BLaER1 treated with 17β-estradiol and CSF1 and Interleukin-3, amounts not matched to agents 10 nM and 100 nM (cell line): ENCODE results near the gene GSN.

Experiments used
- H3K27ac ChIP-seq, 11 experiments: shearing (Covaris generic); formaldehyde crosslinking; 2 replicates each; pipeline ENCODE4 v1.8.1; 2022
- H3K27me3 ChIP-seq, 11 experiments: shearing (Covaris generic); formaldehyde crosslinking; 2 replicates each; pipeline ENCODE4 v1.8.1; 2022
- H3K36me3 ChIP-seq, 11 experiments: shearing (Covaris generic); formaldehyde crosslinking; 2 replicates each; pipeline ENCODE4 v1.8.1; 2022
- H3K4me1 ChIP-seq, 10 experiments: shearing (Covaris generic); formaldehyde crosslinking; 2 replicates each; pipeline ENCODE4 v1.8.1; 2022
- H3K4me2 ChIP-seq, 11 experiments: shearing (Covaris generic); formaldehyde crosslinking; 2 replicates each; pipeline ENCODE4 v1.8.1; 2022
- H3K4me3 ChIP-seq, 10 experiments: shearing (Covaris generic); formaldehyde crosslinking; 2 replicates each; pipeline ENCODE4 v1.8.1; 2022
- H3K9ac ChIP-seq, 11 experiments: shearing (Covaris generic); formaldehyde crosslinking; 2 replicates each; pipeline ENCODE4 v1.8.1; 2022
- H3K9me3 ChIP-seq, 11 experiments: shearing (Covaris generic); formaldehyde crosslinking; replicated peaks in 1 of 11; 2 replicates each; pipeline ENCODE4 v1.8.1; 2022
- H4K20me1 ChIP-seq, 11 experiments: shearing (Covaris generic); formaldehyde crosslinking; 2 replicates each; pipeline ENCODE4 v1.8.1; 2022
- Cebpa-rat ChIP-seq, 11 experiments: shearing (Covaris generic); IDR thresholded peaks; 2 replicates each; pipeline ENCODE4 v1.8.1; 2022

The GSN gene

GRCh38 chr9:121274851-121275250, 6.9 kb downstream of the GSN start:
- peak overlapping the region in 1 of 11 experiments; percentile 26; a peak in 1 of 22 replicates for H3K9ac ChIP-seq
- H3K4me2 ChIP-seq, result peak overlapping the region in 4 of 11 experiments; percentile 4 to 100 (median 98); a peak in 7 of 22 replicates
- no peaks in the 10 kb centered on the region for H3K9me3 ChIP-seq
- H3K27ac ChIP-seq, result no peak overlapping the region
- peaks cover 0 to 12% (median 0%) of the 10 kb centered on the region in 11 experiments; a peak in 3 of 22 replicates for H3K36me3 ChIP-seq
- H3K4me3 ChIP-seq, result no peak overlapping the region
- no peak for TF ChIP-seq Cebpa-rat (IDR thresholded peaks at IDR 0.05)
- H3K4me1 ChIP-seq, result peaks cover 58 to 98% (median 78%) of the 10 kb centered on the region in 10 experiments
- H3K27me3 ChIP-seq, result no peaks in the 10 kb centered on the region
- peaks cover 0 to 27% (median 0%) of the 10 kb centered on the region in 11 experiments; a peak in 2 of 22 replicates for H4K20me1 ChIP-seq

- Histone ChIP-seq H3K36me3 (peaks cover 0 to 23% (median 0%) of the 10 kb centered on the region in 11 experiments; a peak in 4 of 22 replicates), H3K9ac (no peak overlapping the region), H4K20me1 (peaks cover 0 to 31% (median 0%) of the 10 kb centered on the region in 11 experiments; a peak in 2 of 22 replicates), H3K4me1 (peaks cover 54 to 98% (median 78%) of the 10 kb centered on the region in 10 experiments), H3K4me2 (peak overlapping the region in 4 of 11 experiments; percentile 18 to 99 (median 53); a peak in 5 of 22 replicates), H3K9me3 (no peaks in the 10 kb centered on the region), H3K27me3 (no peaks in the 10 kb centered on the region), H3K4me3 (no peak overlapping the region), H3K27ac (no peak overlapping the region)
- TF ChIP-seq Cebpa-rat (IDR thresholded peaks at IDR 0.05), result no peak
These were observed 8.1 kb downstream of the GSN start for GRCh38 chr9:121275781-121276658.

- Histone ChIP-seq H3K4me3 (no peak overlapping the region), H3K4me2 (peak overlapping the region in 5 of 11 experiments; percentile 5 to 99 (median 90); a peak in 6 of 22 replicates), H3K9me3 (no peaks in the 10 kb centered on the region), H3K4me1 (peaks cover 54 to 100% (median 79%) of the 10 kb centered on the region in 10 experiments), H4K20me1 (peaks cover 0 to 31% (median 0%) of the 10 kb centered on the region in 11 experiments; a peak in 2 of 22 replicates), H3K27ac (peak overlapping the region in 2 of 11 experiments; percentile 53 to 55; a peak in 4 of 22 replicates), H3K36me3 (peaks cover 0 to 33% (median 0%) of the 10 kb centered on the region in 11 experiments; a peak in 4 of 22 replicates), H3K9ac (peak overlapping the region in 2 of 11 experiments; percentile 27 to 52; a peak in 3 of 22 replicates), H3K27me3 (no peaks in the 10 kb centered on the region)
- TF ChIP-seq Cebpa-rat (IDR thresholded peaks at IDR 0.05), result no peak
These were observed 9.1 kb downstream of the GSN start for GRCh38 chr9:121277026-121277425.

- H3K36me3 ChIP-seq, result peaks cover 0 to 33% (median 0%) of the 10 kb centered on the region in 11 experiments; a peak in 4 of 22 replicates
- H3K4me2 ChIP-seq, result peak overlapping the region; percentile 3 to 99 (median 52); a peak in 14 of 22 replicates
- peaks cover 54 to 100% (median 79%) of the 10 kb centered on the region in 10 experiments for H3K4me1 ChIP-seq
- no peaks in the 10 kb centered on the region for H3K9me3 ChIP-seq
- H3K27ac ChIP-seq, result peak overlapping the region in 4 of 11 experiments; percentile 6 to 57 (median 55); a peak in 8 of 22 replicates
- no peak for TF ChIP-seq Cebpa-rat (IDR thresholded peaks at IDR 0.05)
- H3K9ac ChIP-seq, result peak overlapping the region in 3 of 11 experiments; percentile 28 to 57 (median 52); a peak in 5 of 22 replicates
- peaks cover 0 to 35% (median 0%) of the 10 kb centered on the region in 11 experiments; a peak in 2 of 22 replicates for H4K20me1 ChIP-seq
- no peaks in the 10 kb centered on the region for H3K27me3 ChIP-seq
- H3K4me3 ChIP-seq, result peak overlapping the region in 1 of 10 experiments; percentile 19; a peak in 2 of 20 replicates
These were observed 9.7 kb downstream of the GSN start for GRCh38 chr9:121277518-121278295.

GRCh38 chr9:121278477-121279261, 10.7 kb downstream of the GSN start:
- H3K4me2 ChIP-seq, result peak overlapping the region; percentile 9 to 99 (median 52); a peak in 18 of 22 replicates
- H3K4me3 ChIP-seq, result peak overlapping the region in 1 of 10 experiments; percentile 19; a peak in 2 of 20 replicates
- H3K4me1 ChIP-seq, result peaks cover 54 to 100% (median 79%) of the 10 kb centered on the region in 10 experiments
- peak overlapping the region in 6 of 11 experiments; percentile 6 to 89 (median 55); a peak in 9 of 22 replicates for H3K27ac ChIP-seq
- no peaks in the 10 kb centered on the region for H3K27me3 ChIP-seq
- H3K9ac ChIP-seq, result peak overlapping the region in 5 of 11 experiments; percentile 4 to 57 (median 33); a peak in 6 of 22 replicates
- no peak for TF ChIP-seq Cebpa-rat (IDR thresholded peaks at IDR 0.05)
- H3K36me3 ChIP-seq, result peaks cover 0 to 33% (median 0%) of the 10 kb centered on the region in 11 experiments; a peak in 4 of 22 replicates
- H4K20me1 ChIP-seq, result peaks cover 0 to 39% (median 0%) of the 10 kb centered on the region in 11 experiments; a peak in 2 of 22 replicates
- no peaks in the 10 kb centered on the region for H3K9me3 ChIP-seq

- Histone ChIP-seq H3K9me3 (no peaks in the 10 kb centered on the region), H4K20me1 (peaks cover 0 to 33% (median 0%) of the 10 kb centered on the region in 11 experiments; a peak in 2 of 22 replicates), H3K36me3 (peaks cover 0 to 37% (median 0%) of the 10 kb centered on the region in 11 experiments; a peak in 4 of 22 replicates), H3K9ac (no peak overlapping the region), H3K4me3 (no peak overlapping the region; a peak in 1 of 20 replicates), H3K4me2 (peak overlapping the region in 9 of 11 experiments; percentile 1 to 99 (median 90); a peak in 14 of 22 replicates), H3K27me3 (no peaks in the 10 kb centered on the region), H3K27ac (peak overlapping the region in 4 of 11 experiments; percentile 14 to 89 (median 63); a peak in 3 of 22 replicates), H3K4me1 (peaks cover 65 to 100% (median 81%) of the 10 kb centered on the region in 10 experiments)
- TF ChIP-seq Cebpa-rat (IDR thresholded peaks at IDR 0.05), result no peak
These were observed 11.9 kb downstream of the GSN start for GRCh38 chr9:121279776-121280388.
